ENCODE data around the gene NOC2L. TPM values are rescaled to one million over a fixed set of nuclear protein-coding genes. Genes with fewer than 3 reads are reported as not detected.
A peak's percentile ranks its signal among the peaks of the same experiment; 100 is the strongest.
"Not testable (repeated sequence)": the region's sequence is repeated elsewhere in the genome, so short reads cannot be mapped to it uniquely, and the experiment has no call there.

Gene NOC2L
- total RNA-seq, 2 donors from 2014 or later: 45.2 to 51.7 TPM

- no peaks in the 10 kb centered on the region for H3K4me1 Mint-ChIP-seq
- no peaks in the 10 kb centered on the region for H3K9me3 ChIP-seq (ENCODE audit: control insufficient read depth, low read length, poor library complexity, severe bottlenecking)
- peak; percentile 79 for ATAC-seq
- H3K27ac Mint-ChIP-seq: no peak overlapping the region
- H3K4me3 Mint-ChIP-seq: no peak overlapping the region
- DNase-seq: peak; percentile 47 to 53 (median 49)
- peaks cover 50% of the 10 kb centered on the region for H3K27me3 Mint-ChIP-seq
- no peaks in the 10 kb centered on the region for H3K36me3 Mint-ChIP-seq (ENCODE audit: low read depth)
Measured at GRCh38 chr1:983798-984475, 24.9 kb upstream of the NOC2L start.

GRCh38 chr1:982765-983436 lies 23.8 kb upstream of the NOC2L start:
- DNase-seq (no peak), ATAC-seq (no peak)
- Mint-ChIP-seq H3K27ac (no peak overlapping the region), H3K36me3 (ENCODE audit: low read depth) (no peaks in the 10 kb centered on the region), H3K27me3 (peaks cover 41% of the 10 kb centered on the region), H3K4me3 (no peak overlapping the region), H3K4me1 (peaks cover 3% of the 10 kb centered on the region)
- no peaks in the 10 kb centered on the region for H3K9me3 ChIP-seq (ENCODE audit: control insufficient read depth, low read length, poor library complexity, severe bottlenecking)

- ATAC-seq (no peak), DNase-seq (no peak)
- Mint-ChIP-seq H3K27ac (no peak within 1 kb of the TSS), H3K27me3 (peaks cover 36% of the 10 kb centered on the region), H3K4me3 (no peak within 1 kb of the TSS), H3K36me3 (ENCODE audit: low read depth) (no peaks in the 10 kb centered on the region), H3K4me1 (peaks cover 3% of the 10 kb centered on the region)
- H3K9me3 ChIP-seq (ENCODE audit: control insufficient read depth, low read length, poor library complexity, severe bottlenecking): no peaks in the 10 kb centered on the region
Measured at GRCh38 chr1:981955-982558, 23.0 kb upstream of the NOC2L start, which contains the start of gene PERM1. Gene PERM1 (minus strand): TSS chr1:982093. CDS start chr1:981029, 1,064 bp downstream.

GRCh38 chr1:981491-981954 lies 22.5 kb upstream of the NOC2L start:
- no peak for ATAC-seq
- H3K9me3 ChIP-seq (ENCODE audit: control insufficient read depth, low read length, poor library complexity, severe bottlenecking): no peaks in the 10 kb centered on the region
- Mint-ChIP-seq H3K4me3 (no peak overlapping the region), H3K27me3 (peaks cover 35% of the 10 kb centered on the region), H3K4me1 (peaks cover 3% of the 10 kb centered on the region), H3K27ac (no peak overlapping the region), H3K36me3 (ENCODE audit: low read depth) (no peaks in the 10 kb centered on the region)
- DNase-seq: peak in 1 of 3 donors; percentile 10

GRCh38 chr1:980602-981395 lies 21.7 kb upstream of the NOC2L start:
- Mint-ChIP-seq H3K27me3 (peaks cover 30% of the 10 kb centered on the region), H3K27ac (no peak overlapping the region), H3K4me1 (peaks cover 5% of the 10 kb centered on the region), H3K36me3 (ENCODE audit: low read depth) (no peaks in the 10 kb centered on the region), H3K4me3 (no peak overlapping the region)
- no peaks in the 10 kb centered on the region for H3K9me3 ChIP-seq (ENCODE audit: control insufficient read depth, low read length, poor library complexity, severe bottlenecking)
- no peak for DNase-seq
- ATAC-seq: no peak

- ATAC-seq (no peak), DNase-seq (no peak)
- H3K27ac Mint-ChIP-seq: no peak overlapping the region
- no peaks in the 10 kb centered on the region for H3K9me3 ChIP-seq (ENCODE audit: control insufficient read depth, low read length, poor library complexity, severe bottlenecking)
- H3K4me3 Mint-ChIP-seq: no peak overlapping the region
- peaks cover 9% of the 10 kb centered on the region for H3K4me1 Mint-ChIP-seq
- H3K27me3 Mint-ChIP-seq: peaks cover 27% of the 10 kb centered on the region
- H3K36me3 Mint-ChIP-seq (ENCODE audit: low read depth): no peaks in the 10 kb centered on the region
Measured at GRCh38 chr1:980137-980571, 21.1 kb upstream of the NOC2L start.

- Mint-ChIP-seq H3K4me3 (no peak overlapping the region), H3K27me3 (peaks cover 24% of the 10 kb centered on the region), H3K27ac (no peak overlapping the region), H3K4me1 (peaks cover 9% of the 10 kb centered on the region), H3K36me3 (ENCODE audit: low read depth) (no peaks in the 10 kb centered on the region)
- ATAC-seq (no peak), DNase-seq (no peak)
- H3K9me3 ChIP-seq (ENCODE audit: control insufficient read depth, low read length, poor library complexity, severe bottlenecking): no peaks in the 10 kb centered on the region
Measured at GRCh38 chr1:979744-980072, 20.7 kb upstream of the NOC2L start.

- no peak for ATAC-seq
- H3K4me1 Mint-ChIP-seq: peaks cover 9% of the 10 kb centered on the region
- no peaks in the 10 kb centered on the region for H3K9me3 ChIP-seq (ENCODE audit: control insufficient read depth, low read length, poor library complexity, severe bottlenecking)
- H3K27me3 Mint-ChIP-seq: peaks cover 24% of the 10 kb centered on the region
- H3K36me3 Mint-ChIP-seq (ENCODE audit: low read depth): no peaks in the 10 kb centered on the region
- H3K4me3 Mint-ChIP-seq: no peak overlapping the region
- no peak for DNase-seq
- H3K27ac Mint-ChIP-seq: no peak overlapping the region
Measured at GRCh38 chr1:978835-979743, 20.0 kb upstream of the NOC2L start.

GRCh38 chr1:978069-978834 lies 19.2 kb upstream of the NOC2L start:
- H3K27me3 Mint-ChIP-seq: peaks cover 17% of the 10 kb centered on the region
- no peaks in the 10 kb centered on the region for H3K9me3 ChIP-seq (ENCODE audit: control insufficient read depth, low read length, poor library complexity, severe bottlenecking)
- H3K36me3 Mint-ChIP-seq (ENCODE audit: low read depth): no peaks in the 10 kb centered on the region
- peaks cover 9% of the 10 kb centered on the region for H3K4me1 Mint-ChIP-seq
- peak overlapping the region; percentile 56 for H3K4me3 Mint-ChIP-seq
- ATAC-seq (no peak), DNase-seq (no peak)
- no peak overlapping the region for H3K27ac Mint-ChIP-seq

- H3K36me3 Mint-ChIP-seq (ENCODE audit: low read depth); H3K27ac Mint-ChIP-seq; H3K4me3 Mint-ChIP-seq: not testable (repeated sequence)
Measured at GRCh38 chr1:976791-977190, 17.7 kb upstream of the NOC2L start.

GRCh38 chr1:975896-976683 lies 17.0 kb upstream of the NOC2L start:
- no peaks in the 10 kb centered on the region for H3K9me3 ChIP-seq (ENCODE audit: control insufficient read depth, low read length, poor library complexity, severe bottlenecking)
- H3K4me3 Mint-ChIP-seq: peak overlapping the region; percentile 45
- H3K27ac Mint-ChIP-seq: no peak overlapping the region
- peaks cover 9% of the 10 kb centered on the region for H3K4me1 Mint-ChIP-seq
- no peaks in the 10 kb centered on the region for H3K36me3 Mint-ChIP-seq (ENCODE audit: low read depth)
- H3K27me3 Mint-ChIP-seq: peaks cover 5% of the 10 kb centered on the region
- DNase-seq: peak; percentile 36 to 57 (median 49)
- peak; percentile 89 for ATAC-seq

More at GRCh38 chr1:976791-977190, 17.7 kb upstream of the NOC2L start:
- not testable (repeated sequence) for H3K4me1 Mint-ChIP-seq; DNase-seq; ATAC-seq; H3K27me3 Mint-ChIP-seq; H3K9me3 ChIP-seq (ENCODE audit: control insufficient read depth, low read length, poor library complexity, severe bottlenecking)

Data from T-helper 17 cell (primary cell).